ENCODE measurements around the gene GALNT17. TPM values are rescaled to one million over a fixed set of nuclear protein-coding genes. Genes with fewer than 3 reads are reported as not detected.

The GALNT17 gene
- total and polyA plus RNA-seq, 2 experiments from 2014 or later, result 11.1 to 65.6 TPM

DNA sequence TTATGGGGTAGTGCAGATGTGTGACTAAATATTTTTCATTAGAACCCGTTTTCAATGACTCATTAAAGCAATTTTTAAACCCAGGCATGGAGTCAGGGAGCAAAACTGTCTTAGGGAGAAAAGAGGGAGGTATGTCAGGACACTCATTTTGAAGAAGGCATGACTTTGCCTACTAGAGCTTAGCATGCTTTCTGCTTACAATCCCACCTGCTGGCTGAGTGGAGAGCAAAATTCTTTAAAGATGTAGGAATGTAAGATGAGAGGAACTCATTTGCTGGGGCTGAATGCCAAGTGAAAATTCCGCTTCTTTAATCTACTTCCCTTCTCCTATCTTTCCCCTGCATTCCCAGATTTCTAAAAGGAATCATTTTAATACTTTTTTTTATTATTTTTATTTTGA lies 232.6 kb downstream of the GALNT17 start:
- peaks cover 3% of the 10 kb centered on the region for H3K27me3 Mint-ChIP-seq (ENCODE audit: insufficient read depth, low read depth, poor library complexity)
- H3K27ac Mint-ChIP-seq, result 0 out of 2 replicates have a peak overlapping the region, but pooled peaks have one; percentile 3
- peak; percentile 71 for DNase-seq (ENCODE audit: low spot score)
- H2AFZ ChIP-seq, result no peak overlapping the region
- H3K27me3 ChIP-seq (ENCODE audit: insufficient read depth), result no peaks in the 10 kb centered on the region
- peaks cover 35% of the 10 kb centered on the region for H3K79me2 ChIP-seq (replicated peaks; ENCODE audit: insufficient read depth)
- no peak overlapping the region for H3K4me2 ChIP-seq
- H4K20me1 ChIP-seq (replicated peaks; ENCODE audit: insufficient read depth), result 0 out of 2 replicates have a peak, but pooled peaks cover 3% of the 10 kb centered on the region
- peaks cover 1% of the 10 kb centered on the region; the same call in 1 of the 2 replicates for H3K9me2 ChIP-seq (ENCODE audit: insufficient read depth)
- no peak overlapping the region for H3K4me3 ChIP-seq
- H3K27ac ChIP-seq (ENCODE audit: low read depth), result peak overlapping the region; percentile 66; the same call in 1 of the 2 replicates
- H3K36me3 ChIP-seq (ENCODE audit: insufficient read depth), result no peaks in the 10 kb centered on the region
- peaks cover 25% of the 10 kb centered on the region for H3K36me3 Mint-ChIP-seq (ENCODE audit: low read depth)
- no peaks in the 10 kb centered on the region for H3F3A ChIP-seq (replicated peaks; ENCODE audit: low read depth)
- TF ChIP-seq ZNF331 (CRISPR knock-in tag; IDR thresholded peaks at IDR 0.05; ENCODE audit: low read depth), result no peak
- TF ChIP-seq EZH2 (IDR thresholded peaks at IDR 0.05; ENCODE audit: low read depth, unreplicated experiment), result no peak
- TF ChIP-seq, protein P1, sequence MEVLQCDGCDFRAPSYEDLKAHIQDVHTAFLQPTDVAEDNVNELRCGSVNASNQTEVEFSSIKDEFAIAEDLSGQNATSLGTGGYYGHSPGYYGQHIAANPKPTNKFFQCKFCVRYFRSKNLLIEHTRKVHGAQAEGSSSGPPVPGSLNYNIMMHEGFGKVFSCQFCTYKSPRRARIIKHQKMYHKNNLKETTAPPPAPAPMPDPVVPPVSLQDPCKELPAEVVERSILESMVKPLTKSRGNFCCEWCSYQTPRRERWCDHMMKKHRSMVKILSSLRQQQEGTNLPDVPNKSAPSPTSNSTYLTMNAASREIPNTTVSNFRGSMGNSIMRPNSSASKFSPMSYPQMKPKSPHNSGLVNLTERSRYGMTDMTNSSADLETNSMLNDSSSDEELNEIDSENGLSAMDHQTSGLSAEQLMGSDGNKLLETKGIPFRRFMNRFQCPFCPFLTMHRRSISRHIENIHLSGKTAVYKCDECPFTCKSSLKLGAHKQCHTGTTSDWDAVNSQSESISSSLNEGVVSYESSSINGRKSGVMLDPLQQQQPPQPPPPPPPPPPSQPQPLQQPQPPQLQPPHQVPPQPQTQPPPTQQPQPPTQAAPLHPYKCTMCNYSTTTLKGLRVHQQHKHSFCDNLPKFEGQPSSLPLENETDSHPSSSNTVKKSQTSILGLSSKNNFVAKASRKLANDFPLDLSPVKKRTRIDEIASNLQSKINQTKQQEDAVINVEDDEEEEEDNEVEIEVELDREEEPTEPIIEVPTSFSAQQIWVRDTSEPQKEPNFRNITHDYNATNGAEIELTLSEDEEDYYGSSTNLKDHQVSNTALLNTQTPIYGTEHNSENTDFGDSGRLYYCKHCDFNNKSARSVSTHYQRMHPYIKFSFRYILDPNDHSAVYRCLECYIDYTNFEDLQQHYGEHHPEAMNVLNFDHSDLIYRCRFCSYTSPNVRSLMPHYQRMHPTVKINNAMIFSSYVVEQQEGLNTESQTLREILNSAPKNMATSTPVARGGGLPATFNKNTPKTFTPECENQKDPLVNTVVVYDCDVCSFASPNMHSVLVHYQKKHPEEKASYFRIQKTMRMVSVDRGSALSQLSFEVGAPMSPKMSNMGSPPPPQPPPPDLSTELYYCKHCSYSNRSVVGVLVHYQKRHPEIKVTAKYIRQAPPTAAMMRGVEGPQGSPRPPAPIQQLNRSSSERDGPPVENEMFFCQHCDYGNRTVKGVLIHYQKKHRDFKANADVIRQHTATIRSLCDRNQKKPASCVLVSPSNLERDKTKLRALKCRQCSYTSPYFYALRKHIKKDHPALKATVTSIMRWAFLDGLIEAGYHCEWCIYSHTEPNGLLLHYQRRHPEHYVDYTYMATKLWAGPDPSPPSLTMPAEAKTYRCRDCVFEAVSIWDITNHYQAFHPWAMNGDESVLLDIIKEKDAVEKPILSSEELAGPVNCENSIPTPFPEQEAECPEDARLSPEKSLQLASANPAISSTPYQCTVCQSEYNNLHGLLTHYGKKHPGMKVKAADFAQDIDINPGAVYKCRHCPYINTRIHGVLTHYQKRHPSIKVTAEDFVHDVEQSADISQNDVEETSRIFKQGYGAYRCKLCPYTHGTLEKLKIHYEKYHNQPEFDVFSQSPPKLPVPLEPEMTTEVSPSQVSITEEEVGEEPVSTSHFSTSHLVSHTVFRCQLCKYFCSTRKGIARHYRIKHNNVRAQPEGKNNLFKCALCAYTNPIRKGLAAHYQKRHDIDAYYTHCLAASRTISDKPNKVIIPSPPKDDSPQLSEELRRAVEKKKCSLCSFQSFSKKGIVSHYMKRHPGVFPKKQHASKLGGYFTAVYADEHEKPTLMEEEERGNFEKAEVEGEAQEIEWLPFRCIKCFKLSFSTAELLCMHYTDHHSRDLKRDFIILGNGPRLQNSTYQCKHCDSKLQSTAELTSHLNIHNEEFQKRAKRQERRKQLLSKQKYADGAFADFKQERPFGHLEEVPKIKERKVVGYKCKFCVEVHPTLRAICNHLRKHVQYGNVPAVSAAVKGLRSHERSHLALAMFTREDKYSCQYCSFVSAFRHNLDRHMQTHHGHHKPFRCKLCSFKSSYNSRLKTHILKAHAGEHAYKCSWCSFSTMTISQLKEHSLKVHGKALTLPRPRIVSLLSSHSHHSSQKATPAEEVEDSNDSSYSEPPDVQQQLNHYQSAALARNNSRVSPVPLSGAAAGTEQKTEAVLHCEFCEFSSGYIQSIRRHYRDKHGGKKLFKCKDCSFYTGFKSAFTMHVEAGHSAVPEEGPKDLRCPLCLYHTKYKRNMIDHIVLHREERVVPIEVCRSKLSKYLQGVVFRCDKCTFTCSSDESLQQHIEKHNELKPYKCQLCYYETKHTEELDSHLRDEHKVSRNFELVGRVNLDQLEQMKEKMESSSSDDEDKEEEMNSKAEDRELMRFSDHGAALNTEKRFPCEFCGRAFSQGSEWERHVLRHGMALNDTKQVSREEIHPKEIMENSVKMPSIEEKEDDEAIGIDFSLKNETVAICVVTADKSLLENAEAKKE (CRISPR knock-in tag; IDR thresholded peaks at IDR 0.05), result 0 out of 2 replicates have a peak, but pooled peaks have one; percentile 26
- TF ChIP-seq, protein P2, sequence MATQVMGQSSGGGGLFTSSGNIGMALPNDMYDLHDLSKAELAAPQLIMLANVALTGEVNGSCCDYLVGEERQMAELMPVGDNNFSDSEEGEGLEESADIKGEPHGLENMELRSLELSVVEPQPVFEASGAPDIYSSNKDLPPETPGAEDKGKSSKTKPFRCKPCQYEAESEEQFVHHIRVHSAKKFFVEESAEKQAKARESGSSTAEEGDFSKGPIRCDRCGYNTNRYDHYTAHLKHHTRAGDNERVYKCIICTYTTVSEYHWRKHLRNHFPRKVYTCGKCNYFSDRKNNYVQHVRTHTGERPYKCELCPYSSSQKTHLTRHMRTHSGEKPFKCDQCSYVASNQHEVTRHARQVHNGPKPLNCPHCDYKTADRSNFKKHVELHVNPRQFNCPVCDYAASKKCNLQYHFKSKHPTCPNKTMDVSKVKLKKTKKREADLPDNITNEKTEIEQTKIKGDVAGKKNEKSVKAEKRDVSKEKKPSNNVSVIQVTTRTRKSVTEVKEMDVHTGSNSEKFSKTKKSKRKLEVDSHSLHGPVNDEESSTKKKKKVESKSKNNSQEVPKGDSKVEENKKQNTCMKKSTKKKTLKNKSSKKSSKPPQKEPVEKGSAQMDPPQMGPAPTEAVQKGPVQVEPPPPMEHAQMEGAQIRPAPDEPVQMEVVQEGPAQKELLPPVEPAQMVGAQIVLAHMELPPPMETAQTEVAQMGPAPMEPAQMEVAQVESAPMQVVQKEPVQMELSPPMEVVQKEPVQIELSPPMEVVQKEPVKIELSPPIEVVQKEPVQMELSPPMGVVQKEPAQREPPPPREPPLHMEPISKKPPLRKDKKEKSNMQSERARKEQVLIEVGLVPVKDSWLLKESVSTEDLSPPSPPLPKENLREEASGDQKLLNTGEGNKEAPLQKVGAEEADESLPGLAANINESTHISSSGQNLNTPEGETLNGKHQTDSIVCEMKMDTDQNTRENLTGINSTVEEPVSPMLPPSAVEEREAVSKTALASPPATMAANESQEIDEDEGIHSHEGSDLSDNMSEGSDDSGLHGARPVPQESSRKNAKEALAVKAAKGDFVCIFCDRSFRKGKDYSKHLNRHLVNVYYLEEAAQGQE (IDR thresholded peaks at IDR 0.05; ENCODE audit: unreplicated experiment), result no peak
- peaks cover 25% of the 10 kb centered on the region for H3K9me3 Mint-ChIP-seq
- peak; percentile 63 for ATAC-seq
- peaks cover 13% of the 10 kb centered on the region for H3K4me1 ChIP-seq (ENCODE audit: insufficient read depth)
- no peak overlapping the region for H3K4me3 Mint-ChIP-seq
- H3K4me1 Mint-ChIP-seq, result peaks cover 17% of the 10 kb centered on the region

All from GM23338 (cell line).